ENCODE measurements around the gene CTNNA2. TPM values are rescaled to one million over a fixed set of nuclear protein-coding genes. Genes with fewer than 3 reads are reported as not detected.

Gene CTNNA2
- total RNA-seq, 1 experiment from 2014 or later: 0.54 TPM

DNA sequence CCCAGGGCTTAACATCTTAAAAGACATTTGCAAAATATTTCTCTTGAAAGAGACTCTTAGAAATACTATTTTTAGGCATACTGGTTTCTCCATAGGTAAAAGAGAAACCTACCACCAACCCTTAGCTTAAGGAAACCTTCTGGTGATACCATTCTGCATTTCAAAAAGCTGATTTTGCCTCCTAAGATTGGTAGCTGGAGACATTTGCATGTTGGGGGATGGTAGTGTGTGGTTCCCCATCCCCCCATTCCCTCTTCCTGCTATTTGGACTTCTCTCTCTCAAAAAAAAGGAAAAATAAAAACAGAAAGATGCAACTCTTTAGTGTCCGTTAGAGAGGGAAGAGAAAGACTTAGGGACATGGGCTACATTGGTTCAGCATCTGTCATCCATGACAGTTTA, 787.5 kb downstream of the CTNNA2 start:
- Histone ChIP-seq H3K27ac (ENCODE audit: low read length) (no peak overlapping the region), H3K4me1 (ENCODE audit: control insufficient read depth, insufficient read depth, low read length) (no peaks in the 10 kb centered on the region), H3K36me3 (ENCODE audit: control insufficient read depth, insufficient read depth, low read length) (no peaks in the 10 kb centered on the region), H3K4me3 (ENCODE audit: low read depth in 2 of 2, low read length in 2 of 2) (no peak overlapping the region), H3K9me3 (ENCODE audit: control insufficient read depth, insufficient read depth, low read depth, low read length) (no peaks in the 10 kb centered on the region), H3K27me3 (ENCODE audit: control insufficient read depth, insufficient read depth, low read length) (no peaks in the 10 kb centered on the region)
- in situ Hi-C loops (cut with HindIII; ENCODE audit: low pct_unique_long_range_greater_than_20kb, low sequenced_read_pairs) (no loop called here), intact Hi-C loops (cut with micrococcal nuclease; ENCODE audit: unreplicated experiment) (no loop called here)
- TF ChIP-seq POLR2AphosphoS5 (IDR thresholded peaks at IDR 0.05; ENCODE audit: low read depth, low read length): no peak
- TF ChIP-seq SIN3A (IDR thresholded peaks at IDR 0.05; ENCODE audit: borderline replicate concordance, insufficient read depth, low read depth, low read length): no peak
- no peak for TF ChIP-seq CTCF (IDR thresholded peaks at IDR 0.05)
- TF ChIP-seq, protein P1, sequence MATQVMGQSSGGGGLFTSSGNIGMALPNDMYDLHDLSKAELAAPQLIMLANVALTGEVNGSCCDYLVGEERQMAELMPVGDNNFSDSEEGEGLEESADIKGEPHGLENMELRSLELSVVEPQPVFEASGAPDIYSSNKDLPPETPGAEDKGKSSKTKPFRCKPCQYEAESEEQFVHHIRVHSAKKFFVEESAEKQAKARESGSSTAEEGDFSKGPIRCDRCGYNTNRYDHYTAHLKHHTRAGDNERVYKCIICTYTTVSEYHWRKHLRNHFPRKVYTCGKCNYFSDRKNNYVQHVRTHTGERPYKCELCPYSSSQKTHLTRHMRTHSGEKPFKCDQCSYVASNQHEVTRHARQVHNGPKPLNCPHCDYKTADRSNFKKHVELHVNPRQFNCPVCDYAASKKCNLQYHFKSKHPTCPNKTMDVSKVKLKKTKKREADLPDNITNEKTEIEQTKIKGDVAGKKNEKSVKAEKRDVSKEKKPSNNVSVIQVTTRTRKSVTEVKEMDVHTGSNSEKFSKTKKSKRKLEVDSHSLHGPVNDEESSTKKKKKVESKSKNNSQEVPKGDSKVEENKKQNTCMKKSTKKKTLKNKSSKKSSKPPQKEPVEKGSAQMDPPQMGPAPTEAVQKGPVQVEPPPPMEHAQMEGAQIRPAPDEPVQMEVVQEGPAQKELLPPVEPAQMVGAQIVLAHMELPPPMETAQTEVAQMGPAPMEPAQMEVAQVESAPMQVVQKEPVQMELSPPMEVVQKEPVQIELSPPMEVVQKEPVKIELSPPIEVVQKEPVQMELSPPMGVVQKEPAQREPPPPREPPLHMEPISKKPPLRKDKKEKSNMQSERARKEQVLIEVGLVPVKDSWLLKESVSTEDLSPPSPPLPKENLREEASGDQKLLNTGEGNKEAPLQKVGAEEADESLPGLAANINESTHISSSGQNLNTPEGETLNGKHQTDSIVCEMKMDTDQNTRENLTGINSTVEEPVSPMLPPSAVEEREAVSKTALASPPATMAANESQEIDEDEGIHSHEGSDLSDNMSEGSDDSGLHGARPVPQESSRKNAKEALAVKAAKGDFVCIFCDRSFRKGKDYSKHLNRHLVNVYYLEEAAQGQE (IDR thresholded peaks at IDR 0.05; ENCODE audit: insufficient read depth in 1 of 2, low read depth in 2 of 2, low read length in 1 of 2): no peak
- TF ChIP-seq TCF7L2 (IDR thresholded peaks at IDR 0.05; ENCODE audit: low read depth, low read length): no peak
- ATAC-seq (no peak), DNase-seq (ENCODE audit: low read depth, low spot score) (no peak)
- no TSS peak for BruUV-seq (replicated peaks)
- CTCF ChIA-PET: no interaction called here
- POLR2A ChIA-PET: no interaction called here

GRCh38 chr2:80300954-80301353, 788.1 kb downstream of the CTNNA2 start:
- H3K9me3 ChIP-seq (ENCODE audit: control insufficient read depth, insufficient read depth, low read depth, low read length): no peaks in the 10 kb centered on the region
- no peaks in the 10 kb centered on the region for H3K4me1 ChIP-seq (ENCODE audit: control insufficient read depth, insufficient read depth, low read length)
- intact Hi-C loops (cut with micrococcal nuclease; ENCODE audit: unreplicated experiment) (no loop called here), in situ Hi-C loops (cut with HindIII; ENCODE audit: low pct_unique_long_range_greater_than_20kb, low sequenced_read_pairs) (no loop called here)
- no TSS peak for BruUV-seq (replicated peaks)
- H3K4me3 ChIP-seq (ENCODE audit: low read depth in 2 of 2, low read length in 2 of 2): no peak overlapping the region
- TF ChIP-seq SIN3A (IDR thresholded peaks at IDR 0.05; ENCODE audit: borderline replicate concordance, insufficient read depth, low read depth, low read length) (no peak), POLR2AphosphoS5 (IDR thresholded peaks at IDR 0.05; ENCODE audit: low read depth, low read length) (no peak), CTCF (IDR thresholded peaks at IDR 0.05) (no peak), TCF7L2 (IDR thresholded peaks at IDR 0.05; ENCODE audit: low read depth, low read length) (no peak)
- no peaks in the 10 kb centered on the region for H3K27me3 ChIP-seq (ENCODE audit: control insufficient read depth, insufficient read depth, low read length)
- no peak overlapping the region for H3K27ac ChIP-seq (ENCODE audit: low read length)
- DNase-seq (ENCODE audit: low read depth, low spot score) (no peak), ATAC-seq (no peak)
- ChIA-PET POLR2A (no interaction called here), CTCF (interaction anchor here (0.7 kb wide), 1 partner anchor 827 kb away, joined by 6 read pairs; no protein-coding TSS in a partner anchor)
- no peaks in the 10 kb centered on the region for H3K36me3 ChIP-seq (ENCODE audit: control insufficient read depth, insufficient read depth, low read length)

All from Panc1 (cell line).